ENCODE measurements around the gene FCAR. TPM values are rescaled to one million over a fixed set of nuclear protein-coding genes. Genes with fewer than 3 reads are reported as not detected.
"Not testable (repeated sequence)": the region's sequence is repeated elsewhere in the genome, so short reads cannot be mapped to it uniquely, and the experiment has no call there.

FCAR gene
- total and polyA plus RNA-seq, 10 donors, result 0.59 to 86.3 (median 18.6) TPM

GRCh38 chr19:54919646-54920563, 45.9 kb downstream of the FCAR start:
- not testable (repeated sequence) for H3K27ac ChIP-seq, H3K9me3 ChIP-seq, H3K36me3 ChIP-seq, H3K4me3 ChIP-seq
- H3K27me3 ChIP-seq (replicated peaks in 1 of 7), result peaks cover 0 to 48% (median 0%) of the 10 kb centered on the region in 7 donors
- peak in 9 of 11 experiments; percentile 24 to 61 (median 48) for TF ChIP-seq CTCF (IDR thresholded peaks at IDR 0.05 in 8 of 11, conservative IDR thresholded peaks at IDR 0.05 in 3 of 11)
- DNase-seq, result peak; percentile 80
- intact Hi-C loops (cut with DNase I; ENCODE audit: low total_unique reads), result loop anchor here (10.0 kb wide), 1 partner anchor 265 kb away; no protein-coding TSS in a partner anchor
- H3K4me1 ChIP-seq, result peaks cover 0 to 16% (median 4%) of the 10 kb centered on the region in 6 donors
- 42 to 57% (median 45%) methylated on average over 15 to 22 of the region's 24 CpGs for WGBS, 5 donors

GRCh38 chr19:54921082-54921481, 47.0 kb downstream of the FCAR start:
- no peak for TF ChIP-seq CTCF (IDR thresholded peaks at IDR 0.05 in 8 of 11, conservative IDR thresholded peaks at IDR 0.05 in 3 of 11)
- TF ChIP-seq POLR2AphosphoS5 (IDR thresholded peaks at IDR 0.05), result no peak
- TF ChIP-seq POLR2A (IDR thresholded peaks at IDR 0.05), result no peak
- WGBS, 5 donors, result 38 to 47% (median 42%) methylated on average over 7 of the region's 7 CpGs
- Histone ChIP-seq H3K9me3 (peaks cover 0 to 5% (median 0%) of the 10 kb centered on the region in 8 donors), H3K27me3 (replicated peaks in 1 of 7) (peaks cover 0 to 38% (median 0%) of the 10 kb centered on the region in 7 donors), H3K36me3 (no peaks in the 10 kb centered on the region), H3K27ac (no peak overlapping the region), H3K4me1 (peaks cover 0 to 16% (median 4%) of the 10 kb centered on the region in 6 donors), H3K4me3 (no peak overlapping the region)
- intact Hi-C loops (cut with DNase I; ENCODE audit: low total_unique reads), result no loop called here
- no peak for DNase-seq

GRCh38 chr19:54923276-54923675, 49.2 kb downstream of the FCAR start:
- Histone ChIP-seq H3K27me3 (replicated peaks in 1 of 7) (peaks cover 0 to 19% (median 0%) of the 10 kb centered on the region in 7 donors), H3K9me3 (peaks cover 0 to 21% (median 16%) of the 10 kb centered on the region in 8 donors), H3K4me1 (no peaks in the 10 kb centered on the region), H3K27ac (no peak overlapping the region), H3K4me3 (no peak overlapping the region), H3K36me3 (no peaks in the 10 kb centered on the region)
- WGBS, 5 donors, result 71 to 79% (median 74%) methylated on average over 9 of the region's 9 CpGs
- no peak for DNase-seq
- intact Hi-C loops (cut with DNase I; ENCODE audit: low total_unique reads), result no loop called here
- TF ChIP-seq CTCF (IDR thresholded peaks at IDR 0.05 in 8 of 11, conservative IDR thresholded peaks at IDR 0.05 in 3 of 11) (no peak), POLR2A (IDR thresholded peaks at IDR 0.05) (no peak), POLR2AphosphoS5 (IDR thresholded peaks at IDR 0.05) (no peak)

GRCh38 chr19:54928299-54928698, 54.3 kb downstream of the FCAR start:
- 93 to 98% (median 94%) methylated on average over 2 of the region's 2 CpGs for WGBS, 5 donors
- TF ChIP-seq POLR2AphosphoS5 (IDR thresholded peaks at IDR 0.05) (no peak), CTCF (IDR thresholded peaks at IDR 0.05 in 8 of 11, conservative IDR thresholded peaks at IDR 0.05 in 3 of 11) (no peak), POLR2A (IDR thresholded peaks at IDR 0.05) (no peak)
- Histone ChIP-seq H3K27ac (no peak overlapping the region), H3K4me3 (no peak overlapping the region), H3K27me3 (replicated peaks in 1 of 7) (no peaks in the 10 kb centered on the region), H3K36me3 (no peaks in the 10 kb centered on the region), H3K9me3 (peaks cover 0 to 42% (median 29%) of the 10 kb centered on the region in 8 donors), H3K4me1 (no peaks in the 10 kb centered on the region)
- DNase-seq, result no peak
- intact Hi-C loops (cut with DNase I; ENCODE audit: low total_unique reads), result no loop called here
